GM18505 (cell line): ENCODE data around the gene NCAPD2.
"Not testable (repeated sequence)": the region's sequence is repeated elsewhere in the genome, so short reads cannot be mapped to it uniquely, and the experiment has no call there.

Experiments
- ATAC-seq: cut with Tn5 transposase; IDR thresholded peaks from one replicate; pipeline ENCODE4 v1.9.1; 2021; ENCODE audit not compliant: unreplicated experiment
- POLR2A ChIP-seq: IDR thresholded peaks from 4 replicates; pipeline ENCODE4 v1.6.1; 2011; ENCODE audit warnings: borderline replicate concordance; ENCODE audit not compliant: insufficient read depth, insufficient read length; ENCODE audit errors: extremely low read depth

The NCAPD2 gene

GRCh38 chr12:6551063-6551461 lies 57.2 kb downstream of the NCAPD2 start:
- ATAC-seq = no peak
- TF ChIP-seq POLR2A = no peak

DNA sequence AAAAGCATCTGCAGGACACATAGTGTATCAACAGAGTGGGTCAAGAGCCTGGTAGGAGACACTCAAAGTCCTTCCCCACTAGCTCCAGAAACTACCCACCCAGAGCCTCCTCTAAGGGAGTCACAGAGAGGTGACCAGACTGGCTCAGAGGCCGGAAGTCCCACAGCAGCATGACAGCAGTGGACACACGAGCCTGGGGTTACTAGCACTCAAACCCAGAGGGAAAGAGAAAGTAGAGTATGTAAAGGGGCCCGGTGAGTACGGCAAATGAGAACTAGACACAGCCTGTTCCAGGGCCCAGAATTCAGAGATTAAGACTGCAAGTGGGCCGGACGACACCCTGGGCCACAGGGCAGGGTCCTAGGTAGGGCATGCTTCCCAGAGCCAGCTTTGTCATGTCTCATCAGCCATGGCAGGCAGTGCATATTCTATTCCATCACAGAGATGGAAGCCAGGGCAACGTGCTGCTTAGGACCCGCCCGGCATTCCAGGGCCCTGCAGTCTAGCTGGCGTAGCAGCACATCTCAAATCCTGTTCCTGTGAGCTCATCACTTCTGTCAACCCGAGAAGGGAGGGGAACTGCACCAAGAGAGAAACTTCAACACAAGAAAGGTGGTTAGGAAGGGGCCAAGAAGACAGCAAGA lies 57.7 kb downstream of the NCAPD2 start:
- no peak for ATAC-seq
- TF ChIP-seq POLR2A = no peak

GRCh38 chr12:6552140-6552551 lies 58.2 kb downstream of the NCAPD2 start:
- no peak for ATAC-seq
- no peak for TF ChIP-seq POLR2A

GRCh38 chr12:6553051-6553868 lies 59.4 kb downstream of the NCAPD2 start:
- no peak for ATAC-seq

DNA sequence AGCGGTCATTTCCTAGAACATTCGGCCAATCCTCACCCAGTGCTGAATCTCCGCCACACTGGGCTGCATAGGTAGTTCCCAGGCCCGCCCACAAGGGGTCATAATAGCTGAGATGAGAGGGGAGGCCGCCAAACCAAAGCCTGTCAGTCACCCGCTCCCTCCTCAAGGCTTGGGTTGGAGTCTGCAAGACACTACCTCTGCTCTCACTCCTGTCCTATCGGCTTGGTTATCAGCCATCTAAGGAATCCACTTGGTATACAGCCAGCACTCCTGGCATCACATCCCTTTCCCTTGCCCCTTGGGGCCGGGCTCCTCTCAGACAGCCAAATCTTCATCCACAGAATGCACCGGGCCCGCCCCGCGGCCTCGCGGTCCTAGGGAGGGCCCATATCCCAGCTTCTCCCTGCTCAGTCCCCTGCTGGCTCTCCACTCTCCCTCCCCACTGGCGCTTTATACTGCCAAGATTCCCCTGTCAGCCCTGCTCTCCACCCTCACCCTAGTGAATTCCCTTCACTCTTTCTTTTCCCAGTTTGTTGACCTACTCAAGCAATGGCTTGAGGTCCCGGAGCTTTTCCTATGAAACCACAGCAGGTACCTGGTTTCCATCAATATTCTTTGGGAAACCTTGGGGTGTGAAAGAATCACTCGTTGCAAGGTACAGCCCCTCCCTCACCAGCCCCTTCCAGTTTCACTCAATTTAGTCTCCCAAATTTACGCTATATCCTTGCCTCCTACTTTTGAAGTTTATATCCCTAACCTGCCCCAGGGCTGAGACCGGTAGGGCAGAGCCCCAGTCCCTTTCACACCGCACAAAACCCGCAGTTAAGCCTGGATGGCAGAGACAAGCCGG lies 60.5 kb downstream of the NCAPD2 start:
- no peak for ATAC-seq
- TF ChIP-seq POLR2A = peak; percentile 33

More at GRCh38 chr12:6553051-6553868, 59.4 kb downstream of the NCAPD2 start:
- TF ChIP-seq POLR2A = no peak

DNA sequence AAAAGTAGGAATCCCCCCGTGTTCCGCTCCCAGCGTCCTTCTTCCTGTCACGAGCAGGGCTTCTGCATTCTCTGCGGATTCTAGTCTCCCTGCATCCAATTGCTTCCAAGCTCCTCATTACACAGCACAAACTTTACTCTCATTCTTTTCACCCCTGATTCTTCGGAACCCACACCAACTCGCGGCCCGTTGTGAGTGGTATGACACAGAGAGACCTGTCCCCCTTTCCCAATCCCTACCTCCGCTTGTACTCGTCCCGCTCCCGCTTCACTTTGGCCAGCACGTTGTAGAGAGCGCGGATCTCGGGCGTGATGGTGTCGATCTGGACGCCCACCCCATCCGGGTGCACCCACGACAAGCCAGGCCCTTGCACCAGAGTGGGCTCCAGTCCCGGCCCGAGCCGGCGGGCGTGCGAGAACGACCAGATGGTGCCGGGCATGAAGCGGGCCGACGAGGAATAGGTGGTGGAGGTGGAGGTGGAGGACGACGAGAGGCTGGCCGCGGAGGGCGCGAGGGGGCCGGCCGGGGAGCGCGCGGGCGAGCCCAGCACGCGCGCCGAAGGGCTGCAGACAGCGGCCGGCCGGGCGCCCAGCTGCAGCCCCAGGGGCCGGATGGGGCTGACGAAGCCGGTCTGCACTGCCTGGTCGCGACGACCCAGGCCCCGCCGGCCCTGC lies 61.3 kb downstream of the NCAPD2 start:
- TF ChIP-seq POLR2A = no peak
- ATAC-seq = peak; percentile 14

DNA sequence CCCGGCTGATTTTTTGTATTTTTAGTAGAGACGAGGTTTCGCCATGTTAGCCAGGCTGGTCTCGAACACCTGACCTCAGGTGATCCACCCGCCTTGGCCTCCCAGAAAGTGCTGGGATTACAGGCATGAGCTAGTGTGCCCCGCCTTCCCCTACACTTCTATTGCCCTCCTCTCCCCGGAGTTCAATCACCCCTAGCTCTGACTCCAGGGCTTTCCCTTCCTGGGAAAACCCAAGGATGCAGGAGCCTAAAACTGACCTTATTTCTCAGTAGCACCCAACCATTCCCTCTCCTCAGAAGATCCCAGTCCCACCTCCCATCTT lies 62.6 kb downstream of the NCAPD2 start:
- not testable (repeated sequence) for ATAC-seq

DNA sequence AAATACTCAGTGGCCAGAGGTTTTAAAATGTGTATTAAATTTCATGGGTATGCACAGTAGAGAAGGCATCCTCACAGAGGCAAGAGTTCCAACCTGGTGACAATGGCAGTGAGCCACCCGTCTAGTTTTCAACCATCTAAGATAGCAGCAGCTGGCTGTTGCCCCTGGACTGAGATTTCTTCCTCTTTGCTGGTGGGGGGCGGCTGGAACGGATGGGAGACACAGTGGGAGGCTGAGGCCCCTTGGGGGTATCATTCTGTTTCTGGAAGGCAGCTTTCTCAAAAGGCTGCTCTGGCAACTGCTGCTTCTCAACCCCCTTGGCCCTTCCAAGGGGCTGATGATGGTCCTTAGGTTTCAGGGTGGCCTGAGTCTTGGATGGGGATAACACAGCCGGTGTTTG lies 63.0 kb downstream of the NCAPD2 start:
- no peak for ATAC-seq

DNA sequence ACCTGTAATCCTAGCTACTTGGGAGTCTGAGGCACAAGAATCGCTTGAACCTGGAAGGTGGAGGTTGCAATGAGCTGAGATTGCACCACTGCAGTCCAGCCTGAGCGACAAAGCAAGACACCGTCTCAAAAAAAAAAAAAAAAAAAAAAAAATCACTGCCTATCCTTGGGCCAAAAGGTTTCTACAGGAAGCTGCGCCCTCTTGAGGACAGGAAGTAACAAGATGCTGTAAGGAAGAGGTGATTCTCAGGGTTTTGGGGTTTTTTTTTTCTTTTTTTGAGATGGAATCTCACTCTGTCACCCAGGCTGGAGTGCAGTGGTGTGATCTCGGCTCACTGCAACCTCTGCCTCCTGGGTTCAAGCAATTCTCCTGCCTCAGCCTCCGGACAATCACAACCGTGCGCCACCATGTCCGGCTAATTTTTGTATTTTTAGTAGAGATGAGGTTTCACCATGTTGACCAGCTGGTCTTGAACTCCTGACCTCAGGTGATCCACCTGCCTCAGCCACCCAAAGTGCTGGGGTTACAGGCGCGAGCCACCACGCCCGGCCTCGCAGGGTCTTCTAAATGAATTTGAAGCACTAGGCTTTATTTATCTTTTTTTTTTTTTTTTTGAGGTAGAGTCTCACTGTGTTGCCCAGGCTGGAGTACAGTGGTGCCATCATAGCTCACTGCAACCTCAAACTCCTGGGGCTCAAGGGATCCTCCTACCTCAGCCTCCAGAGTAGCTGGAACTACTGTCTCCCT lies 64.3 kb downstream of the NCAPD2 start:
- ATAC-seq = not testable (repeated sequence)

More for the DNA sequence above, 63.0 kb downstream of the NCAPD2 start:
- no peak for TF ChIP-seq POLR2A

- no peak for TF ChIP-seq POLR2A
- no peak for ATAC-seq
Observed at GRCh38 chr12:6559500-6559899, 65.6 kb downstream of the NCAPD2 start.

DNA sequence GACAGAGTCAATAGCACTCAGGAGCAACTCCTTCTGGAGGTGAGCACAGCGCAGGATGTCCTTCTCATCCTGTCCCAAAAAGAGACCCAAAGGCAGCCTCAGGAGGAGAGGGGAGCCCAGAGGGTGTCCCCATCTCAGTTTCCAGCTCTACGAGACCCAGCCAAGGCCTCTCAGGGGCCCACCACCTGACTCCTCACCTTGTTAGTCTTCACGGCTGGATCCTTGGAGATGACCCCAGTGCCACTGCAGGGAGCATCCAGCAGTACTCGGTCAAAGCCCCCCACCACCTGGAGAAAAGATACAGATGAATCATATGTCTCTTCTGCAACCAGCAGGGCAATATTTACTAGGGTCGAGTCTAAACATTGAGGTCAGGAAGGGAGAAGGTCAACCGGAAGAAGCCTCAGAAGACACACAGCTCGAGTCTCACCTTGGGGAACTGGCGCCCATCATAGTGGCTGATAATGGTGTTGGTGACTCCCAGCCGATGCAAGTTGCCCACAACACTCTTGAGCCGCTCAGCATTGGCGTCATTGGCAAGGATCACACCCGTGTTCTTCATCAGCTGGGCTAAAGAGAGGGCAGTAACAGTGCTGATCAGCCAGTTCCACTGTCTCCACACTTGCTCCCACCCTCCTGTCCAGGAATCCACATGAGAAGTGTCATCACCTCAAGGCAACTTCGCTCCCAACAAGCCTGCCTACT lies 66.8 kb downstream of the NCAPD2 start:
- TF ChIP-seq POLR2A = no peak
- ATAC-seq = no peak

DNA sequence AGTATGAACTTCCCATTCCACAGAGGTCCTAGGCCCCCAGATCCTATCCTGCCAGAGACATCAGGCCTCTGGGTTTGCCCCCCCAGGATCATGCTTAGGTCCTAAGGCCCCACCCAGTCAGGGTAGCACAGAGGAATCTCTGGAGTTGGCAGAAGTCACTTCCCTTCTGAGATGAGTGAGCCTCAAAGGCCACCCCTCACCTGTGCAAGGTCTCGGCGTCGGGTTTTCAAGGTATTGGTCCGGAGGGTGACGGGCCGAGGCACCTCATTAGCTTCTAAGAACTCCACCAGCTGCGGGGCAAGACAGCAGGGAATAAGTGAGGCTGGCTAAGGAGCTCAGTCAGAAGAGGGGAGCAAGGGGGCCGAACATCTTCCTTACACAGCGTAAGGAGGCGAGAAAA lies 69.0 kb downstream of the NCAPD2 start:
- no peak for TF ChIP-seq POLR2A

DNA sequence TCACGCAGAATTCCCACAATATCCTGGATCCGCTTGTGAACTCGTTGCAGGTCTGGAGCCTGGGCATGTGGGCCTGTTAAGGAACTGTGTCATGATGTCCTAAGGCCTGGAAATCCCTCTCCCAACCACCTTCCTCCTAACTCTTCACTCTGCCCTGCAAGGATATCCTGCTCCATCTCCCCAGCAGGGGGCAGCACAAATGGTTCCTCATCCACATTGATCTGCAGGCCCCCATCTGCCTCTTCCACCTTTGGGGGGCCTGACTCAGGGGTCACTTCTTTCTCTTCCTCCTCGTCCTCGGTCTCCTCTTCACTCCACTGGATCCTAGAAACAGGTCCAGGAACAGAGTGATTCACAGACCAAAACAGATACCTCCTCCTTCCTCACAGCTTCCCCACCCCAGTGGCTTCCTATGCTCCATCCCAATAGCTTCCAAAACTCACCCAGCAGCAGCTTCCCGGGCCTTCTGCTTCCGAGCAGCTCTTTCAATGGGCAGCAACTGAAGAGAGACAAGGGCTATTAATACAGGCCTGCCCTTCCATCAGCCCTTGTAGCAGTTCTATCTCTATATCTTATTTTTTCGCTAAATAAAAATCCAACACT lies 69.6 kb downstream of the NCAPD2 start:
- ATAC-seq = no peak
- no peak for TF ChIP-seq POLR2A

More for the DNA sequence above, 69.0 kb downstream of the NCAPD2 start:
- no peak for ATAC-seq
